RWPE2 (cell line): ENCODE data around the gene IER5.
A peak's percentile ranks its signal among the peaks of the same experiment; 100 is the strongest.

Source experiments
- ATAC-seq: fragments of 200-7000 bp; cut with Tn5 transposase; 3 replicates; pipeline ENCODE4 v1.9.1; 2021; ENCODE audit warnings: low read depth
- DNase-seq: peaks from one replicate; pipeline ENCODE4 v3.0.0-alpha.2; 2020; ENCODE audit warnings: low spot score
- H3K27ac ChIP-seq: fragments of 450-650 bp; 2 replicates; pipeline ENCODE4 v1.5.1; 2017; ENCODE audit warnings: mild to moderate bottlenecking; ENCODE audit not compliant: poor library complexity, severe bottlenecking
- H3K27me3 ChIP-seq: fragments of 250-450 bp; sonication (Bioruptor Pico); 2 replicates; pipeline ENCODE4 v1.5.1; 2021; ENCODE audit warnings: mild to moderate bottlenecking, moderate library complexity; ENCODE audit not compliant: insufficient read depth, poor library complexity, severe bottlenecking
- H3K36me3 ChIP-seq: fragments of 250-450 bp; sonication (Bioruptor Pico); 2 replicates; pipeline ENCODE4 v1.5.1; 2020; ENCODE audit warnings: low read depth, mild to moderate bottlenecking, moderate library complexity
- H3K4me1 ChIP-seq: fragments of 250-450 bp; sonication (Bioruptor Pico); 2 replicates; pipeline ENCODE4 v1.5.1; 2021; ENCODE audit warnings: mild to moderate bottlenecking, moderate library complexity; ENCODE audit not compliant: insufficient read depth, poor library complexity, severe bottlenecking
- H3K4me3 ChIP-seq: fragments of 250-450 bp; sonication (Bioruptor Pico); 2 replicates; pipeline ENCODE4 v1.5.1; 2021; ENCODE audit warnings: mild to moderate bottlenecking, moderate library complexity; ENCODE audit not compliant: severe bottlenecking
- H3K9me3 ChIP-seq: fragments of 250-450 bp; sonication (Bioruptor Pico); 2 replicates; pipeline ENCODE4 v1.5.1; 2021; ENCODE audit warnings: mild to moderate bottlenecking, moderate library complexity; ENCODE audit not compliant: severe bottlenecking
- TF ChIP-seq, protein P1 (sequence below): fragments of 450-650 bp; IDR thresholded peaks from one replicate; pipeline ENCODE4 v1.5.1; 2017; ENCODE audit warnings: mild to moderate bottlenecking, moderate library complexity; ENCODE audit not compliant: poor library complexity, severe bottlenecking

IER5 gene

DNA sequence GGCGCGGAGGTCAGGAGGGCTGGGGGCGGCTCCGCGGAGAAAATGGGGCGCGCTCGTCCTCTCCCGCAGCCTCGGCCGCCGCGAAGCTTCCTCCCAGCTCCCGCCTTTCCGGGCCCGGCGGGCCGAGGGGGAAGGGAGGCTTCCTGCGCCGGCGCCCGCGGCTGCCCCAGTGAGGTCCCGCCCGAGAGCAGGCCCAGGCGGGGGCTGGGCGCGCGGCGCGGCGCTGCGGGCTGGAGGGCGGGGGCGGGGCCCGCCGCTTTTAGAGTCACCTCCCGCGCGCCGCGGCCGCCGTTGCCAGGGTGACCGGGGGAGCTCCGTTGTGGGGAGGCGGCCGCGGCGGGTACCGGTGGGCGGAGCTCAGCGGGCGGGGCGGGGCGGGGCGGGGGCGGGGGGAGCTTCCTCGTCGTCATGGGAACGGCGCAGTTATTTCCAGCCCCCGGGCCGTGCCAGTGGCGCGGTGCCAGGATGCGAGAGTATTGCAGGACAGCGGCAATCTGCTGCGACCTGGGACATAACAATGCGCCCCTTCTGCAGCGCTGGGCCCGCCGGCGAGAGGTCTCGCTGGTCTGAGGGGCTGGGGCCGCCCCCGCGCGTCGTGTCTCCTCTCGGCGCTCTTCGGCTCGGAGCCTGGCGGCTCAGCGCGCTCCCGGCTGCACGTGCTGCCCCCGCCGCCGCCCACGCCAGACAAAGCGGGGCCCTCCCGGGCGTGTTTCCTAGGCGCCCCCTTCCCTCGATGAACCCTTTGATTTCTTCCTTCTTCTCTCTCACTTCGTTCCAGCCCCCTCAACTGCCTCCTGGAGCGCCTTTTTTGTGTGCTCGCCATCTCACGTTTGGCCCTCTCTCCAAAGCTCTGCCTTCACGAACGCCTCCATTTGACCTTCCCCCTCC is 16.9 kb downstream of the IER5 start:
- peak; percentile 97 for DNase-seq
- Histone ChIP-seq H3K4me3 (peak overlapping the region; percentile 48), H3K36me3 (no peaks in the 10 kb centered on the region), H3K27ac (peak overlapping the region; percentile 97), H3K27me3 (no peaks in the 10 kb centered on the region), H3K9me3 (no peaks in the 10 kb centered on the region), H3K4me1 (peaks cover 64% of the 10 kb centered on the region)
- TF ChIP-seq, protein P1, sequence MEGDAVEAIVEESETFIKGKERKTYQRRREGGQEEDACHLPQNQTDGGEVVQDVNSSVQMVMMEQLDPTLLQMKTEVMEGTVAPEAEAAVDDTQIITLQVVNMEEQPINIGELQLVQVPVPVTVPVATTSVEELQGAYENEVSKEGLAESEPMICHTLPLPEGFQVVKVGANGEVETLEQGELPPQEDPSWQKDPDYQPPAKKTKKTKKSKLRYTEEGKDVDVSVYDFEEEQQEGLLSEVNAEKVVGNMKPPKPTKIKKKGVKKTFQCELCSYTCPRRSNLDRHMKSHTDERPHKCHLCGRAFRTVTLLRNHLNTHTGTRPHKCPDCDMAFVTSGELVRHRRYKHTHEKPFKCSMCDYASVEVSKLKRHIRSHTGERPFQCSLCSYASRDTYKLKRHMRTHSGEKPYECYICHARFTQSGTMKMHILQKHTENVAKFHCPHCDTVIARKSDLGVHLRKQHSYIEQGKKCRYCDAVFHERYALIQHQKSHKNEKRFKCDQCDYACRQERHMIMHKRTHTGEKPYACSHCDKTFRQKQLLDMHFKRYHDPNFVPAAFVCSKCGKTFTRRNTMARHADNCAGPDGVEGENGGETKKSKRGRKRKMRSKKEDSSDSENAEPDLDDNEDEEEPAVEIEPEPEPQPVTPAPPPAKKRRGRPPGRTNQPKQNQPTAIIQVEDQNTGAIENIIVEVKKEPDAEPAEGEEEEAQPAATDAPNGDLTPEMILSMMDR, result no peak
- ATAC-seq, result peak; percentile 64

DNA sequence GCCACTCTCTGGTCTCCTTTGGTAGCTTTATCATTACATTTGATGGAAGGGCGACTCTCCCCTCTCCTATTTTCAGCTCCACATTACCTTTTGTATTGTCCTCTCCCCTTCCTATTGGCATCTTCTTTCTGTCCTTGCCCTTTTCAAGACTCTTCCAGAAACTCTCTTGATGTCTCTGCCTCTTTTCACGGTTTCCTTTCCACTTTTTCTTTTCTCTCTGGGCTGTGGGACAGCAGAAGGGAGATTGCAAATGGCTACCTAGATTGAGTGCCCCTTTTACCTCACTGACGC is 17.5 kb downstream of the IER5 start:
- Histone ChIP-seq H3K9me3 (no peaks in the 10 kb centered on the region), H3K4me3 (no peak overlapping the region), H3K4me1 (peaks cover 58% of the 10 kb centered on the region), H3K27ac (peak overlapping the region; percentile 16), H3K27me3 (no peaks in the 10 kb centered on the region), H3K36me3 (no peaks in the 10 kb centered on the region)
- ATAC-seq (no peak), DNase-seq (no peak)
- TF ChIP-seq, protein P1, result no peak

DNA sequence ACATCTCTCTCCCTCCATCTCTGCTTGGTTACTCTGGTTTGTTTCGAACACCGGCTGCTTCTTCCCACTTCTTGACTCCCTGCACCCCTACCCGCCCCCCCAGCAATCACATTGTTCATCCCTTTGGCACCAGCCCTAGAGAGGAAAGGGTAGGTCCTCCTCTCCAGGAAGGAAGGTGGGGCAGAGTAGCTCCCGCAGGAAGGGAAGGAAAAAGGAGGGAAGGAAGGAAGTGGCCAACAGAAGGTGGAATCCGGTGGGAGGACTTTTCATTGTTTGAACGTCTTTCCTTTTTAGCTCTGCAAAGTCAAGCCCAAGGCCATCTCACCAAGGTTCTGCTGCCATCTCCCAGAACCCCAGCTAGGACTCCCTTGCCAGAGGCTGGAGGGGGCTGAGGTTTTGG is 18.0 kb downstream of the IER5 start:
- no peaks in the 10 kb centered on the region for H3K9me3 ChIP-seq
- peaks cover 57% of the 10 kb centered on the region for H3K4me1 ChIP-seq
- TF ChIP-seq, protein P1, result no peak
- no peaks in the 10 kb centered on the region for H3K36me3 ChIP-seq
- ATAC-seq, result no peak
- H3K27ac ChIP-seq, result peak overlapping the region; percentile 16
- no peak overlapping the region for H3K4me3 ChIP-seq
- no peaks in the 10 kb centered on the region for H3K27me3 ChIP-seq
- DNase-seq, result no peak

DNA sequence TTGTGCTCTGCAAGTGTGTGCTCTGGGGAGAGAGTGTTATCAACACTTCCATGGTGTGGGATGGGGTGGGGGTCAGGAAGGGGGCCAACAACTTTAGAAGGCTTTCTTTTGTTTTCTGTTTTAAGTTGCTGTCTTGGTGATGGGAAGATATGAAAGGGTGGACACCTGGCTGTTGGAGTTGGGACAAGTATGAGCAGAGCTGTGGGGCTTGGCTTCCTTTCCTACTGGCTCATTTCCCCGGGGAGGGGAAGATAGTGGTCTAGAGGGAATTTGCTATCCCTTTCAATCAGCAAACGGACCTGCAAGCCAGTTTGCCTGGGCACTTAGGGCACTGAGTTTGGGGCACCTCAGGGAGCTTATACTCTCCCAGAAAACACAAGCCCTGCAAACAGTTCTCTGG is 19.2 kb downstream of the IER5 start:
- TF ChIP-seq, protein P1, result no peak
- Histone ChIP-seq H3K4me3 (no peak overlapping the region), H3K4me1 (peaks cover 55% of the 10 kb centered on the region), H3K36me3 (no peaks in the 10 kb centered on the region), H3K27ac (peak overlapping the region; percentile 16), H3K9me3 (no peaks in the 10 kb centered on the region), H3K27me3 (no peaks in the 10 kb centered on the region)
- no peak for ATAC-seq
- no peak for DNase-seq

DNA sequence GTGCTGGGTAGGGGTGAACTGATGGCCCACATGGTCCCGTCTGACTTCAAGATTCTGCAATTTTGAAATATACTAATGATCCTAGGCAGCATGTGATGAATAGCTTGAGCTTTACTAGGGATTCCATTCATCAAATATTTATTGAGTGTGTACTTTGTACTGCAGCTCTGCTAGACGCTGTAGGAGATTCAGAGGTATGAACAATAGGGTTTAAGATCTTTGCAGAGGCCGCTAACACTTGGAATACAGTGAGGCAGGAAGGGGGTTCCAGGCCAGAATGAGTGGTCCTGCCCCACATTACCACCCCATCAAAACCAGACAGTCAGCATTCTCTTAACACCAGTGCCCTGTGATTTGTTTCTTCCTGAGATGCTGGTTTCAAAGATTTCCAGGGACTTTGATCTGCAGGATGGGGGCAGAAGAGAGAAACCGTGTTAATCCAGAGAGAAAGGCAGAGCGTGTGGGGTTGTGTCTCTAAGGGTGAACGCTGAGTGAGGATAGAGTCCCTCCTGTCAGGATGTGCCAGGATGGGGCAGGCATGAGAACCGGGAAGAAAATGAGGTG is 19.9 kb downstream of the IER5 start:
- Histone ChIP-seq H3K36me3 (no peaks in the 10 kb centered on the region), H3K4me3 (no peak overlapping the region), H3K9me3 (no peaks in the 10 kb centered on the region), H3K27me3 (no peaks in the 10 kb centered on the region), H3K4me1 (peaks cover 55% of the 10 kb centered on the region), H3K27ac (peak overlapping the region; percentile 16)
- ATAC-seq (no peak), DNase-seq (no peak)
- TF ChIP-seq, protein P1, result no peak
